CD1c-positive myeloid dendritic cell (primary cell): Measurements from ENCODE around the gene GNG4.
"Not testable (repeated sequence)": the region's sequence is repeated elsewhere in the genome, so short reads cannot be mapped to it uniquely, and the experiment has no call there.

Experiments
- DNase-seq: peaks from one replicate; pipeline ENCODE4 v3.0.0-alpha.2; 2016; ENCODE audit errors: extremely low spot score

GNG4 gene

DNA sequence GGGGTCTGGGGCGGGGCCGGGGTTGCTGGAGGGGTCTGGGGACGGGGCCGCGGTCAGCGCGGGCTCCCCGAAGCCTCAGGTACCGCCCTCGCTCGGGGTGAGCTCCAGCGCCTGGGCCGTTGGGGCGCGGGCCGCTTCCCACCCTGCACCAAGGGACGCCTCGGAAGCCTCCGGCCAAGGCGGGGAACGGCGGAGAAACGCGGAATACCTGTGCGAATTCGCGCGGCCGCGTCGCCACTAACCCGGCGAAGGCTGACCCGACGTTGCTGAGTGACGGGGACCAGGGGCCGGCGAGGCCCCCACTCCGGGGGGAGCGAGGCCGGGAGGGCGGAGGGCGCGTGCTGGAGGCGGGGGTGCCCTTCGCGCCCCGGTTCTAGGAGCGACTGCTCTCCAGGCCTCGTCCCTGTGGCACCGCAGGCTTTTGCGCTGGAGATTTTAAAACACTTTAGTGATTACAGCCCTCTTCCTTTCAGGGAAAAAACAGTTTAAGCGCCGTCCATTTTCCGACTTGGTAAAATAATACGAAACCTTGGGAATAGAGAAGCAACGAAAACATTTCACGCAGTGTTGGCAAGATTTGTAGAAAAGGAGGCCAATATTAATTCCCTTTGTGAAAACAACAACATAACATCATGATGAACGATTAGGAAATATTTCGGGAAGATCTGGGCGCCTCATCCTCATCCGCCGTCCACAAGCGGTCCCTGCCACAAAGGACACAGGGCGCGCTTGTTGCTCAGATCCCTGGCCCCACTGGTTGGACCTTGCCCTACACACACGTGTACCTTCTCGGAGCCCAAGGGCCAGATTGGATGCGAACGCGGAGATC, 971 bp upstream of the GNG4 start:
- DNase-seq = no peak

DNA sequence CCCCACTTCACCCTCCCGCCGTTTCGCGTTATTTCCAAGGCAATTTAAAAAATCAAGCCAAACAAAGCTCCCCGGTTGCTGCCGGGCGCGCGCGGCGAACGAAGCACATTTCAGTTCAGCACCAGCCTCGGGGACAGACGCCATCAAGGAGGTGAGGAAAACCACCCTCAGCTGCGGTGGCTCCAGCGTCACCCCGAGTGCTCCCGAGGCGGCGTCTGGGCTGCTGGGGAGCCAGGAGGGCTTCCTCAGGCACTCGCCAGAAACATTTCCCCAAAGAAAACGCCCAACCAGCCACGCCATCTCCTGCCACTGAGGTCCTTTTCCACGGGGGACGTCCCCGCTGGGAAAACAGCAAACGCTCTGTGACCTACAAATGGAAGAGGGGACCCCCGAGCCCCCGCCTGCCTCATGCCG, 623 bp downstream of the GNG4 start:
- DNase-seq = peak; percentile 60

DNA sequence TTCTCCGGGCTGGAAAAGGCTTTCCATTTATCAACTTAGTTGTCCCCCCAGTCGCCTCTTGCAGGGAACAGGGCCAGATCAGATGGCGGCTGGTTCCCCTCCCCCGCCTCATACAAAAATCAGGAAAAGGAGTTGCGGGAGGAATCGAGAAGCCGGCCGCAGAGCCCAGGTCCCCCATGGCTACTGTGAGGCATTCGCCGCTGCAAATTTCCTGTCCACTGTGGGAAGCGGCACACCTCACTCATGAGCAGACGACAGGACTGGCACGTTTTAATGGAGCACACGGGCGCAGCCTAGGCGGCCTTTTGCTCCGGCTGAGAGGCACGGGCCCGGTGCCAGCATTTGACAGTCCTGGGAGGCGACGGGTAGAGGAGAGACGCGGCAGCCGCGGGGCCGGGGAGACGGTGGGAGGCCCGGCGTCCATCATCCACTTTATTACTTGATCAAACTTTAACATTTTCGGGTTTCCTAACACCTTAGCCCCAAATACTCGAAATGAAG, 1.1 kb downstream of the GNG4 start:
- no peak for DNase-seq

DNA sequence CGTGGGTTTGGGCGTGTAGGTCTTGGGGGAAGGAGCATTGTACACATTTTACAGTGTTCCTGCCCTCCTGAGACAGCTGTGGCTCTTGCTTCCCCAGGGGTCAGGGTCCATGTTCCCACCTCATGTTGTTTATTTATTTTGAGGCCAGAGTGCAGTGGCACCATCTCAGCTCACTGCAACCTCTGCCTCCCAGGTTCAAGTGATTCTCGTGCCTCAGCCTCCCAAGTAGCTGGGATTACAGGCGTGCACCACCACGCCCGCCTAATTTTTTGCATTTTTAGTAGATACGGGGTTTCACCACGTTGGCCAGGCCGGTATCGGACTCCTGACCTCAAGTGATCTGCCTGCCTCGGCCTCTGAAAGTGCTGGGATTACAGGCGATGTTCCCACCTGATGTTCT, 2.0 kb downstream of the GNG4 start:
- not testable (repeated sequence) for DNase-seq

DNA sequence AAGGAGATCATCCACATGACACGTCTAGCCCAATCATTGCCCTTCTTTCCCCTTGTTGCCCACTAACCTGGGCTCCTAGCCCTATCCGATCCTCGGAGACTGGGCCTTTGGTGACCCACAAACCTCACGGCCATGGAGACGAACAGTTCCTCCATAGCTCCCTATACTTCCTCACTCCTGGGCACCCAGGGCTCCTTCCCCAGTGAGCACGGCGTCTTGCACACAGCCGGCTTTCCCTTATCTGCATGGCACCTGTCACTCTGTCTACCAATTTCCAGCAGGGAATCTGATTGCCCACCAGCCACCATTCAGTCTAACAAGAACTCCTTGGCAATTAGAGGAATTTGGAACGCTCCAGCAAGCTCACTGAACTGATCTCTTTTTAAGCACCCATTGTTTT, 3.1 kb downstream of the GNG4 start:
- no peak for DNase-seq

DNA sequence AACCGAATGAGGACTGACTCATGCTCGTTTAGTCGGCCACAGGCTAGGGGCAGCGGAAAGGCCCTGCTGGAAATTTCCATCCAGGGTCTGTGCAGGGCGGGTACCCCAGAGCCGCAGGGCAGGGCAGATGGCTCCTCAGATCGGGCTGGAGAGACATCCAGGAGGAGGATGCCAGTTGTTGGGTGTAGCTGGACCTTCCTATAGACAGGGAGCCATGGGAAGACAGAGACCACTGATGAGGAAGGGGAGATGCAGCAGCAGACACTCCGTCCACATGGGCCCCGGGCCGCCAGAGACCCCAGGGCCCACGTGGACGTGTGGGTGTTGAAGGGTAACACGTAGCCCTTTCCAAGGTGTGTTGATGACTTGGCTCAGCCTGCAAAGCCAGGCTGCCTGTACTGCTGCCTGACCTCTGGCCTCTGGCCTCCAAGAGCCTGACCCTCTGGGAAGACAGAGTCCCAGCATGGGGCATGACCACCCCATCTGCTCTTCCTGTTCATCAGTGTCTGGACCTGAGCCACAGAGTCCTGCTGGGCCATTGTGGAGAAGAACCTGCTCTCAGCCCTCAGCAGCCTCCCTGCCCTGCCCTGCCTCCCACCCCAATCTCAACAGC, 4.8 kb downstream of the GNG4 start:
- no peak for DNase-seq

DNA sequence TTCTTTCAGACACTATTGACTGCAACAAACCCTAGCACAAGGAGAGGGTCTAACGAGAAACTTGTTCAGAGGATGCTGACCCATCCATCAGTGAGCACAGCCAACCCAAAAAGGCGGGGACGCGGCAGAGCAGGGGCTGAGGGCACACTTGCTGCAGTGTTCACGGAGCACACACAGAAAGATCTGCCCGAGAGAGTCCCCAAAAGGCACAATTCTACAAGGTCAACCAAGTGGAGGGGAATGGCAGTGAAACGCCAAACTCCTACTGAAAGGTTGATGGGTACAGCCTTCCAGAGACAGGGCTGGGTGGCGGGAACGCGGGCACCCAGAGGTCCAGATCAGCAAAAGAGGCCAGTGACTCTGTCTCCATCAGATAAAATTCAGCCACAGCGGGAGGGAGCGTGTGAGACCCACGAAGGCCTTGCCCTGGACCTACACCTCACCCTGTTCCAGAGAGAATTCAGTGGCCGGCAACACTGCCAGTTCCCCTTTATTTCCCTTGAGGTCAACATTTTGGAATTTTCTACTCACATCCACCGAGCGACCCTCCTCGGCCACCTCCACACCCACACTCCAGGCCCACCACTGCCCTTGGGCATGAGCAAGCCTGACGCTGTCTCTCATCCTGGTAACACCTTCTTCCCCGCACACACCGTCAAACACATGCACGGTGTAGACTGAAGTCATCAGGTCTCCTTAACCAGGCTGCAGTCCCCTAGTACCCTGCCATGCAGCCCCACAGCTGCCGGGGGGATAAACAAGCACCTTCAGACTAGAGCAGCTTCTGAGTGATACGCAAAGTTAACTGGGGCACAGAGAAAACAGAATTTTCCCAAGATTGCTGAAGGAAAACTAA, 5.5 kb downstream of the GNG4 start:
- no peak for DNase-seq

DNA sequence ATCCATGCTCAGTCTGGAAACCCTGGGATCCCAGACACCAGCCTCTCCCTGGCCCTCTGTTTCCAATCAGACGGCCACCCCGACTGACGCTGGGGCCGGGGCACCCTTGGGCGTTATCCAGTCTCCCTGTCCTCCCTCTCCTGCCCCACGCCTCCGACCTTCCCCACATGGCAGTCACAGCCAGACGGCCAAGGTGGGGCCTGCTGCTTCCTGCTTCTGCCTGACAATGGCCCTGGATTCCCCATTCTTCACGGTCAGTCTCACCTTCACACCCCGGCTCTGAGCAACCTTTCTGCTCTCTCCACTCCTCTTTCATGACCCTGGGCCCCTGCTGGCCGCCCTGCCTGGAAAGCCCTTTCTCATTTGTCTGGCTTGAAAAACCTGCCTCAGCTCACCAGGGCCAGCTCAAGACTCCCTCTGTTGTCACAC, 6.6 kb downstream of the GNG4 start:
- no peak for DNase-seq

DNA sequence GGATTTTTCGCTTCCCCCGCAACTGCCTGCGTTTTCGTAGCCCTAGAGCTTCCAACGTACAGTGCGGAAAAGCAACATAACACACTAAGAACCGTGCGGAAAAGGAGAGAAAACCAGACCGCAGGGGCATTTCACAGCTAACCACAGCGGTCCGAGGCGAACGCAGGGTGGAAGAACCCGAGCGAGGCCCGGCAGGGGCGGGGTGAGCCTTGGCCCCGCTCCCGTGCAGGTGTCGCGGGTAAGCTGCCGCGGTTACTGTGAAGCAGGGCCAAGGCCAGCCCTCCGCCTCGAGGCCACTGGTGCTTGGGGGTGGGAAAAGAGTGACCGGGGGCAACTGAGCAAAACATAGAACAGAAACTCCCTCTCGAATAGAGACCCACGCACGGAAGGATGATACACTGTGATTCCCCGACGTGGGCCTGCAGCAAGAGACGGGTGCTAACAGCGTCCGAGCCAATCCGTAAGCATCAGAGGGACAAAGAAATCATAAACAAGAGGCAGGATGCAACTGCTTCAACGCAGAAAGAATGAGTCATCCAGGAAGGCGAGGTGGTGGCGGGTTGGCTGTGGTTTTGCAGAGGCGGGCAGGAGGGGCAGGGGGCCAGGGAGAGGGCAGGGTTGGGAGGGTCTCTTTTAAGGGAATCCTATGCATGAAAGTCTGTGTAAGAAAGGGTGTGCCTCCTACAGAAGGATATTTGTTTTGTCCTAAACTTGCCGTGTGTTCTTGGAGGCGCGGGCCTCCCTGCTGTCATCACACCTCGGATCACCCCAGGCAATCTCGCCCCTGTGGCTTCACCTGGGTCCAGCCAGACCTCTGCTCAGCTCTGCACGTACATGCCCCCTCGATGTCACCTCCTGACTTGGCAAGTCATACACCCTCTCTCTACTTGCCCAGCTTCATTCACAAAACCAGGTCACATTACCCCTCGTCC, 7.3 kb downstream of the GNG4 start:
- peak; percentile 33 for DNase-seq

DNA sequence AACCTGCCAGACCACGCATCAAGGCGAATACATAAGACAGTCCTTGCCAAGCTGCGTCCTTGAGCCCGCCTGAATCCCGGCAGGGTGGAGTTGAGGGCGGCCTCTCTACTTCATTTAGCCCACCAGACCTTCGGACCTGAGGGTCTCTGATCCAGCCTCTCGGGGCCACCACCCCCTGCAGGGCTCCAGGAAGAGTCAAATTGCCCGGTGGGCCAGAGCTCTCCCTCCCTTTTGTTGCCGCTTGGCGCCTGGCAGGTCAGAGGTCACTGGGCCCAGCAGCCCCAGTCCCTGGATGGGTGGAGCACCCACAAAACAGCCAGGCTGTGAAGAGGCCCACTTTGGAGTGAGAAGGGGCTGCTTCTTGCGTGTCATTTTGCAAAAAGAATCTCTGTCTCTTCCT, 9.0 kb downstream of the GNG4 start:
- DNase-seq = no peak

DNA sequence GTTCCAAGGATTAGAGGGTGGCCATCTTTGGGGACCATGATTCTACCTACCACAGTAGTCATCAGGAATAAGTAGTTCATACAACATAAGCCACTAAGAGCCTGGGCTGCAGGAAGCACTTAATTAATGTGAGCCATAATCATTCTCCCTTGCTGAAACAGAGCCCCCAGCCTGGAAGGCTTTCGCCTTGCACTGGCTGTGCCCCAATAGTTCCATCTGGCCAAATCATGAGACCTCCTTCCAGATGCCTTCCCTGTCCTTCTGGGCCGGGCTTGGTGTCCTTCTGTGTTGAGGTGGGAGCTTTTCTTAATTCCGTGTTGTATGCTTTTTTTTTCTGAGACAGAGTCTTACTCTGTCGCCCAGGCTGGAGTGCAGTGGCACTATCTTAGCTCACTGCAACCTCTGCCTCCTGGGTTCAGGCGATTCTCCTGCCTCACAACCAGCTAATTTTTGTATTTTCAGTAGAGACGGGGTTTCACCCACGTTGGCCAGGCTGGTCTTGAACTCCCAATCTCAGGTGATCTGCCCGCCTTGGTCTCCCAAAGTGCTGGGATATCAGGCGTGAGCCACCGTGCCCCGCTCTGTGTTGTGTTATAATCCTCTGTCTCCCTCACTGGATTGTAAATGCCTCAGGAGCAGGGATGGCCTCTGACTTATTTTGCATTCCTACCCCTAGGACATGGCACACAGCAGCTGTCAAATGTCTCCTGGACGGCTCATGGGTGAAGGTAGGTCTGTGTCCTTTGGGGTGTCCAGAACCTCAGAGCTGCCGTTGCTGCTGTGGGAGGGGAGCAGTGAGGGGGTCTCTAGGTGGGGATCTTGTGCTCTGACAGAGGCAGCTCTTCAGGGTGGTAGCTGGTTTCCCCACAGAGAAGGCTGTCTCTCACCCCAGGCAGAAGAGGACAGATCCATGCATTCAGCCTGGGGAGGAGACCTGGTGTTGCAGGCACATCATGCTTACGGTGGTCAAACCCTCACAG, 10.1 kb downstream of the GNG4 start:
- no peak for DNase-seq

DNA sequence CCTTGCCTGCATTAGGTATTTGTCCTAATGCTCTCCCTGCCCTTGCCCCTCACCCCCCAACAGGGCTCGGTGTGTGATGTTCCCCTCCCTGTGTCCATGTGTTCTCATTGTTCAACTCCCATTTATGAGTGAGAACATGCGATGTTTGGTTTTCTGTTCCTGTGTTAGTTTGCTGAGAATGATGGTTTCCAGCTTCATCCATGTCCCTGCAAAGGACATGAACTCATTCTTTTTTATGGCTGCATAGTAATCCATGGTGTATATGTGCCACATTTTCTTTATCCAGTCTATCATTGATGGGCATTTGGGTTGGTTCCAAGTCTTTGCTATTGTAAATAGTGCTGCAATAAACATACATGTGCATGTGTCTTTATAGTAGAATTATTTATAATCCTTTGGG, 11.0 kb downstream of the GNG4 start:
- not testable (repeated sequence) for DNase-seq

DNA sequence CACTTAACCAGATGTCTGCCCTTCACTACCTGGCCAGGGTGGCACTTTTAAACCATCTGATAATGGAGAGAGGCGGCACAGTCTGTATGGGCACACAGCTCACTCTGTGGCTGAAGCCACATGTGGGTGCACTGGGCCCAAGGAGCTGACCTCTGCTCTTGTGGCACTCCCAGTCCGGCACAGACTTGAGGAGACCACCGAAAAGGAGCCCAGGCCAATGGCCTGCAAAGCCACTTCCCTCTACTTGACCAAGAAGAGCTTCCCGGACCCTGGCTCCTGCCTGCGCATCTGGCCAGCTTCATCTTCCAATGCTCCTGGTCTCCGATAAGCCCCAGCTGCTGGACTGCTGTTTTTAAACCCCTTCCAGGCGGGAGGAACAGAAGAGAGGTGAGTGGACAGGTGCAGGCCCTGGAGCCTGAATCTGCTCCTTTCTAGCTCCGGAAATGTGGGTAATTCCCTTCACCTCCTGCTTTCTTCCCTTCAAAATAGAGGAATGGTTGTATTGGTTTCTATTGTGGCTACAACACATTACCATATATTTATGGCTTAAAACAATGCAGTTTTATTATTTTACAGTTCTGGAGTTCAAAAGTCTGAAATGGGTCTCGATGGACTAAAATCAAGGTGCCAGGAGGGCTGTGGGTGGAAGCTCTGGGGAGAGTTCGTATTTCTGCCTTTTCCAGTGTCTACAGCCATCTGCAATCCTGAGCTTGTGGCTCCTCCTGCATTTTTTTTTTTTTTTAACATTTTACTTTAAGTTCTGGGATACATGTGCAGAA, 11.6 kb downstream of the GNG4 start:
- no peak for DNase-seq

DNA sequence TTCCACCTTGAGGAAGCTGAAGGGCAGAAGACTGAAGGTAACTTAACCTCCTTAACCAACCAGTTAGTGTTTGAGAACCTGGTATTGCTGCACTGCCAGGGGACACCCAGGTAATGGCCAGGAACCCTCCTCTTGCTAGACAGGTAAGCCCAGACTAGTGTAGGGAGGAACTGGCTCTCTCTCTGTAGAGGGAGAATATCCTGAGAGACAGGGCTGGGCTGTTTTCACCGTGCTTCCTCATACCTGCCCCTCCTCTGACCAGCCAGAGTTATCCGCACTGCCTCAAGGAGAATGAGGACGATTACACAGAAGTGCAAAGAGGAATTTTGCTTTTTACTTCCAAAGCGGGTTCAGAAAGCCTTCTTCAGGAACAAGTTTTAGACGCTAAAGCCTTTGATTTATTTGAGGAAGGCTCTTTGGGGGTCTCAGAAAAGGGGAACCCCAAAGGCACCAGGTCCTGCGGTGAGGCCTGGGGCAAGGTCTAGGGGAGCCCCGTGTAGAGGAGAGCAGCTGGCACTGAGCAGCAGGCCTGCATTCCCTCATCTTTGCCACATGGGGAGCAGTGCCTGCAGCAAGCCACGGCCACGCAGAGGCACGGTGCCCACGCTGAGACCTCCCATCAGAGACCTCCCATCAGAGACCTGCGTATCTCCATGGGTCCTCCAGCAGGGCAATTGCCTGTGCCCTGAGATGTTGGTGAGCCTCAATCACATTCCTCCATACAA, 13.5 kb downstream of the GNG4 start:
- DNase-seq = no peak

DNA sequence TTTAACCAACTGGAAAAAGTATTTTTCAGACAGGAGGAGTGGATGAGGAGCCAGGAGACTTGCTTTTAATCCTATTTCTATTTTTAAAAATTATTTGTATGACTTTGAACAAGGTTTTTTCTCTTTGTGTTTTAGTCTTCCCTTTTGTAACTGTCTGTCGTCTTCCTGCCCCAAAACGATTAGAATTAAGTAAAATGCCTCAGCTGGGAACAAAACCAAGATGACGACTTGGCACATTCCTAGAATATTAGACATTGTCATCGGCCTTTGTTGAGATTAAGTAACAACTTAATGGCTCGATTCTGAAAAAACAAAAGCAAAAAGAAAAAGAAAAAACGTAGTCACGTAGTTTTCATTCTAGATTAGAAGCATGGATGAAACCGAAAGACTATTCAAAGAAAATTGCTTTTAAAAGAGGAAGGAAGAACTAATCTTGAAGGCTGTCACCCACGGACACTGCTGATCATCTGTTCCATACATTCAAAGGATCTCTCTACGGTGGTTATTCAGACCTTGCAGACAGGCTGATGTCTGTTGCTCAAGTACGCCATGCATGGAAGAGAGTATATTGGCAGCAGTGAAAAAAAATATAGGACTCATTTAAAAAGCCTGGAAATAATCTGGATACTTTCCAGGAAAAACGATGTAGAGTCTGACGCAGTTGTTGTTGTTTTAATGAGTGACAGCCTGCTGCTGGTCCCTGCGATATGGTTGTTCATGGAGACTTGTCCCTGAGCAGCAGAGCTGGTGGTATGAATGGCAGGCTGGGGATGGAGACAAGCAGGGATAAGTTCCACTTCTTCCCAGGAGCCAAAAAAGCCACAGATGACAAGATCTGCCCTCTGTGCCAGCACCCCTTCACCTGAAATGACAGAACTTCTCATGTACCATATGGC, 16.8 kb downstream of the GNG4 start:
- peak; percentile 41 for DNase-seq

DNA sequence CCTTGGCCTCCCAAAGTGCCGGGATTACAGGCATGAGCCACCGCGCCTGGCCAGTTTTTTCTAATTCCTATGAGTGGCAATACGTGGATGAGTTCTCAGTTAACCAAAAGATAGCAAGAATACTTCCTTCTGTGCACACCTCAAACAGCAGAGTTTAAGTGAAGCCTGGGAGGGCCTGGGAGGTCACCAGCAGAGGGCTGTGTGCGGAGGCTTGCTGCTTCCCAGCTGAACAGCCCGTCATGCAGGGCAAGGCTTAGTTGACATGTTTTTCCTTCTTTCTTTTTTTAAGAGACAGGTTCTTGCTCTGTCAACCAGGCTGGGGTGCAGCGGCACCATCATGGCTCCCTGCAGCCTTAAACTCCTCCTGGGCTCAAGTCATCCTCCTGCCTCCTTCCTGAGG, 17.8 kb downstream of the GNG4 start:
- DNase-seq = no peak

DNA sequence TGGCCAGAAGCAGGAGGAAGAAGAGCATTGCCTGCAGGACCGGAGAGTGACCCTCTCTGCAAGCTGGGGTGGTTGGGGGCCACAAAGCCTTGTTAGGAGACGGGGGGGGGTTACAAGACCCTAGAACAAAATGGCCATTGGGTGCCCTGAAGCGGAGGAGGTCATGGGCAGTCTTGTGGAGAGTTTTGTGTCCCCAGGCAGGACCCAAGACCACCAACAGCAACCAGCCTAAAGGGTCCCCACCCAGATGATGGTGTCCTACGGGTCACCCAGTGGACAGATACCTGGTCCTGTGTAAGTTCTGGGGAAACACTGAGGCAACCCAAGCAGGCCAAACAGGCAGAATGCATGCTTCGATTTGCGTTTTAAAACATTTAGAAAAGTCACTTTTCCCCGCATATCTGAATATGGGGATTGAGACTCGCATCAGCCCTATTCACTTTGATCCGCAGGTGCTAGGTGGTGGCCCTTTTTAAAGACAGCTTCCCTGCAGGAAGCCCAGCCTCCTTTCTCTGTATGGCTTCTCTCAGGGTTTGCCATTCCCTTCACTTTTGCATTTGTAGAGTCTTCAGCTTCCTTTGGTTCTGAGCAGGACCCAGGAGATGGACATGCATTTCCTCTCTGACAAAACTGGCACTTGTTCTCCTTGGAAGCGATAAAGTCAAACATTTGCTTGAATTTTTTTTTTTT, 21.1 kb downstream of the GNG4 start:
- no peak for DNase-seq
